Fibroblast of lung (primary cell): ENCODE data around the gene ANKRD13A.

Experiments used
- EZH2 ChIP-seq: IDR thresholded peaks from 2 replicates; pipeline ENCODE4 v1.5.1; 2012; ENCODE audit warnings: low read length, control low read depth, mild to moderate bottlenecking; ENCODE audit errors: missing control alignments
- TF ChIP-seq, protein P1 (sequence below), 2 donors: IDR thresholded peaks in 1 of 2; conservative IDR thresholded peaks in 1 of 2; 1 replicate in 1 of 2; 2 replicates in 1 of 2; pipeline ENCODE4 v1.5.1; 2011 to 2012; ENCODE audit warnings: low read length in 2 of 2, control low read depth in 1 of 2, inconsistent platforms in 1 of 2, low read depth in 1 of 2, mild to moderate bottlenecking in 1 of 2

DNA sequence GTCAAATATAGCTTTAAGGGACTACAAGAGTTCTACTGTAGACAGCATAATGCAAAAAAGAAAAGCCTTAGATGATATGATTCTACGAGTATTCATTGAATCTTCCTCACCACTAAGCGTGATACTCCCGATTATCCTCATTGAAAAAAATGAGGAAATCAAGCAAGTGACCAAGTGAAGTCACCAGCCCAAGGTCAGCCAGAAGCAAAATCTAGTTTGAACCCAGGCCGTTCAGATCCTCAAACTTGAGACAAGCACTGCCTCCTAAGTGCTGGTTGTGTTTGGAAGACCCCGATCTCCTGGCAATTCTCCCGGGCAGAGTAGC, 3.9 kb upstream of the ANKRD13A start:
- TF ChIP-seq, protein P1, sequence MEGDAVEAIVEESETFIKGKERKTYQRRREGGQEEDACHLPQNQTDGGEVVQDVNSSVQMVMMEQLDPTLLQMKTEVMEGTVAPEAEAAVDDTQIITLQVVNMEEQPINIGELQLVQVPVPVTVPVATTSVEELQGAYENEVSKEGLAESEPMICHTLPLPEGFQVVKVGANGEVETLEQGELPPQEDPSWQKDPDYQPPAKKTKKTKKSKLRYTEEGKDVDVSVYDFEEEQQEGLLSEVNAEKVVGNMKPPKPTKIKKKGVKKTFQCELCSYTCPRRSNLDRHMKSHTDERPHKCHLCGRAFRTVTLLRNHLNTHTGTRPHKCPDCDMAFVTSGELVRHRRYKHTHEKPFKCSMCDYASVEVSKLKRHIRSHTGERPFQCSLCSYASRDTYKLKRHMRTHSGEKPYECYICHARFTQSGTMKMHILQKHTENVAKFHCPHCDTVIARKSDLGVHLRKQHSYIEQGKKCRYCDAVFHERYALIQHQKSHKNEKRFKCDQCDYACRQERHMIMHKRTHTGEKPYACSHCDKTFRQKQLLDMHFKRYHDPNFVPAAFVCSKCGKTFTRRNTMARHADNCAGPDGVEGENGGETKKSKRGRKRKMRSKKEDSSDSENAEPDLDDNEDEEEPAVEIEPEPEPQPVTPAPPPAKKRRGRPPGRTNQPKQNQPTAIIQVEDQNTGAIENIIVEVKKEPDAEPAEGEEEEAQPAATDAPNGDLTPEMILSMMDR (conservative IDR thresholded peaks at IDR 0.05 in 1 of 2, IDR thresholded peaks at IDR 0.05 in 1 of 2; ENCODE audit: low read depth in 1 of 2, low read length in 2 of 2) = no peak
- no peak for TF ChIP-seq EZH2
